K562 (cell line): ENCODE measurements around the gene RNASEH2A. TPM values are rescaled to one million over a fixed set of nuclear protein-coding genes. Genes with fewer than 3 reads are reported as not detected.
A peak's percentile ranks its signal among the peaks of the same experiment; 100 is the strongest.

Experiments
- BHLHE40 ChIP-seq: IDR thresholded peaks from 2 replicates; pipeline ENCODE4 v1.6.1; 2011; ENCODE audit warnings: low read length, improper control_type of control experiment
- COPS2 ChIP-seq: fragments of 450-650 bp; conservative IDR thresholded peaks from 2 replicates; pipeline ENCODE4 v1.6.1; 2016; ENCODE audit warnings: mild to moderate bottlenecking, moderate library complexity
- DACH1 ChIP-seq: fragments of 450-650 bp; IDR thresholded peaks from 2 replicates; pipeline ENCODE4 v1.6.1; 2018; ENCODE audit not compliant: partially characterized antibody
- JUN ChIP-seq, 2 experiments: sonication (generic) in 1 of 2; formaldehyde crosslinking in 1 of 2; IDR thresholded peaks; 2 replicates each; pipeline versions ENCODE4 v1.6.1 to v1.8.0; 2012 to 2022; ENCODE audit warnings: borderline replicate concordance in 2 of 2, mild to moderate bottlenecking in 2 of 2, improper control_type of control experiment in 1 of 2, low read depth in 1 of 2, low read length in 1 of 2, missing genetic modification reagents in 1 of 2
- JUNB ChIP-seq: fragments of 450-650 bp; formaldehyde crosslinking; conservative IDR thresholded peaks from 2 replicates; pipeline ENCODE4 v1.4.0; 2020; ENCODE audit warnings: mild to moderate bottlenecking
- MBD2 ChIP-seq: sonication (generic); IDR thresholded peaks from 2 replicates; pipeline ENCODE4 v1.6.1; 2016; ENCODE audit warnings: low read depth, borderline replicate concordance
- RBM14 ChIP-seq: fragments of 200-400 bp; formaldehyde crosslinking; IDR thresholded peaks from 2 replicates; pipeline ENCODE4 v1.6.1; 2018; ENCODE audit warnings: low read depth, mild to moderate bottlenecking, low read length, moderate library complexity, borderline replicate concordance; ENCODE audit not compliant: insufficient read depth
- RFX5 ChIP-seq: IDR thresholded peaks from 2 replicates; pipeline ENCODE4 v1.6.1; 2011; ENCODE audit warnings: low read depth, mild to moderate bottlenecking, improper control_type of control experiment, low read length
- SAFB ChIP-seq: fragments of 200-400 bp; formaldehyde crosslinking; IDR thresholded peaks from 2 replicates; pipeline ENCODE4 v1.6.1; 2017; ENCODE audit warnings: low read depth, low read length, borderline replicate concordance
- U2AF2 ChIP-seq: fragments of 200-400 bp; formaldehyde crosslinking; optimal IDR thresholded peaks from 2 replicates; pipeline ENCODE3; 2017; ENCODE audit warnings: low read depth, mild to moderate bottlenecking, low read length
- ZKSCAN8 ChIP-seq: fragments of 200-800 bp; sonication (Bioruptor generic); IDR thresholded peaks from 2 replicates; pipeline ENCODE4 v1.6.1; 2016; ENCODE audit warnings: missing genetic modification characterization, missing compliant biosample characterization
- ZNF57 ChIP-seq: fragments of 450-650 bp; formaldehyde crosslinking; IDR thresholded peaks from 2 replicates; pipeline ENCODE4 v1.4.0; 2020; ENCODE audit warnings: mild to moderate bottlenecking, moderate library complexity
- ZNF589 ChIP-seq: fragments of 200-800 bp; sonication (Bioruptor generic); IDR thresholded peaks from 2 replicates; pipeline ENCODE4 v1.6.1; 2016; ENCODE audit warnings: low read depth, missing genetic modification characterization, missing compliant biosample characterization
- ZNF695 ChIP-seq: fragments of 450-650 bp; formaldehyde crosslinking; IDR thresholded peaks from 2 replicates; pipeline ENCODE4 v1.4.0; 2020; ENCODE audit warnings: mild to moderate bottlenecking, moderate library complexity
- polyA plus RNA-seq, 8 experiments: library from polyadenylated mRNA; depleted of rRNA in 4 of 8; stranded (reverse) in 5 of 8; unstranded in 3 of 8; fragments of >200 nt; fragmentation: Nextera tagmentation in 2 of 8; fragmentation: Illumina TruSeq in 1 of 8; extraction: Ambion mirVana in 2 of 8; extraction: Trizol in 1 of 8; gene quantifications; 2 replicates each; pipeline versions ENCODE4 v1.2.1 to v1.2.3, GENCODE V29; 2011 to 2014; ENCODE audit warnings: inconsistent platforms in 1 of 8, missing spikeins in 1 of 8
- total RNA-seq, 7 experiments: library from RNA; depleted of rRNA in 6 of 7; stranded (reverse); fragments of >200 nt in 6 of 7; fragmentation: Illumina TruSeq in 2 of 7; extraction: Trizol in 2 of 7; gene quantifications; 2 replicates each; pipeline versions ENCODE4 v1.2.1 to v1.2.3, GENCODE V29; 2011 to 2021; ENCODE audit warnings: low replicate concordance in 1 of 7
- TF ChIP-seq, protein P1 (sequence below): fragments of 250-450 bp; sonication (Bioruptor Pico); IDR thresholded peaks from 2 replicates; pipeline ENCODE4 v1.5.0; 2021
- TF ChIP-seq, protein P2 (sequence below): fragments of 450-650 bp; IDR thresholded peaks from 2 replicates; pipeline ENCODE4 v1.6.1; 2016; ENCODE audit warnings: low read depth, mild to moderate bottlenecking, moderate library complexity
- TF ChIP-seq, protein P3 (sequence below): fragments of 250-450 bp; sonication (Bioruptor Pico); IDR thresholded peaks from 2 replicates; pipeline ENCODE4 v1.4.0; 2020; ENCODE audit warnings: mild to moderate bottlenecking
- TF ChIP-seq, protein P4 (sequence below): conservative IDR thresholded peaks from 2 replicates; pipeline ENCODE4 v1.6.1; 2011; ENCODE audit warnings: low read depth, mild to moderate bottlenecking, low read length; ENCODE audit not compliant: control insufficient read depth
- TF ChIP-seq, protein P5 (sequence below): IDR thresholded peaks from 2 replicates; pipeline ENCODE4 v1.6.1; 2011; ENCODE audit not compliant: insufficient read length; ENCODE audit errors: extremely low read depth

RNASEH2A gene
- total and polyA plus RNA-seq, 9 of the 15 experiments (the other 6 are each of a cell fraction or from before 2014, with no cell fraction given), result 22.3 to 78.0 (median 61.7) TPM

DNA sequence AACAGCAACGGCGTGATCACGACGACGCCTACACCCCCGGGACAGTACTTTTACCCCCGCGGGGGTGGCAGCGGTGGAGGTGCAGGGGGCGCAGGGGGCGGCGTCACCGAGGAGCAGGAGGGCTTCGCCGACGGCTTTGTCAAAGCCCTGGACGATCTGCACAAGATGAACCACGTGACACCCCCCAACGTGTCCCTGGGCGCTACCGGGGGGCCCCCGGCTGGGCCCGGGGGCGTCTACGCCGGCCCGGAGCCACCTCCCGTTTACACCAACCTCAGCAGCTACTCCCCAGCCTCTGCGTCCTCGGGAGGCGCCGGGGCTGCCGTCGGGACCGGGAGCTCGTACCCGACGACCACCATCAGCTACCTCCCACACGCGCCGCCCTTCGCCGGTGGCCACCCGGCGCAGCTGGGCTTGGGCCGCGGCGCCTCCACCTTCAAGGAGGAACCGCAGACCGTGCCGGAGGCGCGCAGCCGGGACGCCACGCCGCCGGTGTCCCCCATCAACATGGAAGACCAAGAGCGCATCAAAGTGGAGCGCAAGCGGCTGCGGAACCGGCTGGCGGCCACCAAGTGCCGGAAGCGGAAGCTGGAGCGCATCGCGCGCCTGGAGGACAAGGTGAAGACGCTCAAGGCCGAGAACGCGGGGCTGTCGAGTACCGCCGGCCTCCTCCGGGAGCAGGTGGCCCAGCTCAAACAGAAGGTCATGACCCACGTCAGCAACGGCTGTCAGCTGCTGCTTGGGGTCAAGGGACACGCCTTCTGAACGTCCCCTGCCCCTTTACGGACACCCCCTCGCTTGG, 14.1 kb upstream of the RNASEH2A start (continued):
- TF ChIP-seq, protein P1, sequence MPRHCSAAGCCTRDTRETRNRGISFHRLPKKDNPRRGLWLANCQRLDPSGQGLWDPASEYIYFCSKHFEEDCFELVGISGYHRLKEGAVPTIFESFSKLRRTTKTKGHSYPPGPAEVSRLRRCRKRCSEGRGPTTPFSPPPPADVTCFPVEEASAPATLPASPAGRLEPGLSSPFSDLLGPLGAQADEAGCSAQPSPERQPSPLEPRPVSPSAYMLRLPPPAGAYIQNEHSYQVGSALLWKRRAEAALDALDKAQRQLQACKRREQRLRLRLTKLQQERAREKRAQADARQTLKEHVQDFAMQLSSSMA (CRISPR knock-in tag), result peak; percentile 80; the same call in 1 of the 2 replicates
- TF ChIP-seq, protein P2, sequence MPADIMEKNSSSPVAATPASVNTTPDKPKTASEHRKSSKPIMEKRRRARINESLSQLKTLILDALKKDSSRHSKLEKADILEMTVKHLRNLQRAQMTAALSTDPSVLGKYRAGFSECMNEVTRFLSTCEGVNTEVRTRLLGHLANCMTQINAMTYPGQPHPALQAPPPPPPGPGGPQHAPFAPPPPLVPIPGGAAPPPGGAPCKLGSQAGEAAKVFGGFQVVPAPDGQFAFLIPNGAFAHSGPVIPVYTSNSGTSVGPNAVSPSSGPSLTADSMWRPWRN, result no peak
- TF ChIP-seq JUNB (CRISPR knock-in tag) (no peak), RBM14 (peak; percentile 82; the same call in 1 of the 2 replicates), MBD2 (peak; percentile 49; the same call in 1 of the 2 replicates), ZNF589 (no peak), U2AF2 (no peak), RFX5 (no peak), ZNF57 (CRISPR knock-in tag) (no peak), SAFB (peak; percentile 46), COPS2 (no peak), BHLHE40 (peak; percentile 14; the same call in 1 of the 2 replicates), ZNF695 (no peak), ZKSCAN8 (no peak), JUN (IDR thresholded peaks at IDR 0.05; ENCODE audit: borderline replicate concordance, low read depth, low read length) (no peak), JUN (CRISPR knock-in tag; IDR thresholded peaks at IDR 0.05; ENCODE audit: borderline replicate concordance) (no peak), DACH1 (peak; percentile 65)
- TF ChIP-seq, protein P3, sequence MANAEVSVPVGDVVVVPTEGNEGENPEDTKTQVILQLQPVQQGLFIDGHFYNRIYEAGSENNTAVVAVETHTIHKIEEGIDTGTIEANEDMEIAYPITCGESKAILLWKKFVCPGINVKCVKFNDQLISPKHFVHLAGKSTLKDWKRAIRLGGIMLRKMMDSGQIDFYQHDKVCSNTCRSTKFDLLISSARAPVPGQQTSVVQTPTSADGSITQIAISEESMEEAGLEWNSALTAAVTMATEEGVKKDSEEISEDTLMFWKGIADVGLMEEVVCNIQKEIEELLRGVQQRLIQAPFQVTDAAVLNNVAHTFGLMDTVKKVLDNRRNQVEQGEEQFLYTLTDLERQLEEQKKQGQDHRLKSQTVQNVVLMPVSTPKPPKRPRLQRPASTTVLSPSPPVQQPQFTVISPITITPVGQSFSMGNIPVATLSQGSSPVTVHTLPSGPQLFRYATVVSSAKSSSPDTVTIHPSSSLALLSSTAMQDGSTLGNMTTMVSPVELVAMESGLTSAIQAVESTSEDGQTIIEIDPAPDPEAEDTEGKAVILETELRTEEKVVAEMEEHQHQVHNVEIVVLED (CRISPR knock-in tag), result no peak
- TF ChIP-seq, protein P4, sequence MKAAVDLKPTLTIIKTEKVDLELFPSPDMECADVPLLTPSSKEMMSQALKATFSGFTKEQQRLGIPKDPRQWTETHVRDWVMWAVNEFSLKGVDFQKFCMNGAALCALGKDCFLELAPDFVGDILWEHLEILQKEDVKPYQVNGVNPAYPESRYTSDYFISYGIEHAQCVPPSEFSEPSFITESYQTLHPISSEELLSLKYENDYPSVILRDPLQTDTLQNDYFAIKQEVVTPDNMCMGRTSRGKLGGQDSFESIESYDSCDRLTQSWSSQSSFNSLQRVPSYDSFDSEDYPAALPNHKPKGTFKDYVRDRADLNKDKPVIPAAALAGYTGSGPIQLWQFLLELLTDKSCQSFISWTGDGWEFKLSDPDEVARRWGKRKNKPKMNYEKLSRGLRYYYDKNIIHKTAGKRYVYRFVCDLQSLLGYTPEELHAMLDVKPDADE, result 0 out of 2 replicates have a peak, but pooled peaks have one; percentile 41
- TF ChIP-seq, protein P5, sequence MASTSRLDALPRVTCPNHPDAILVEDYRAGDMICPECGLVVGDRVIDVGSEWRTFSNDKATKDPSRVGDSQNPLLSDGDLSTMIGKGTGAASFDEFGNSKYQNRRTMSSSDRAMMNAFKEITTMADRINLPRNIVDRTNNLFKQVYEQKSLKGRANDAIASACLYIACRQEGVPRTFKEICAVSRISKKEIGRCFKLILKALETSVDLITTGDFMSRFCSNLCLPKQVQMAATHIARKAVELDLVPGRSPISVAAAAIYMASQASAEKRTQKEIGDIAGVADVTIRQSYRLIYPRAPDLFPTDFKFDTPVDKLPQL, result no peak
